Measurements from ENCODE around the gene CYGB. TPM values are rescaled to one million over a fixed set of nuclear protein-coding genes. Genes with fewer than 3 reads are reported as not detected.

The CYGB gene
- polyA plus RNA-seq, 1 donor (not counting 4 experiments of a cell fraction or from before 2014, with no cell fraction given) = 10.3 TPM

- H3K4me2 ChIP-seq (ENCODE audit: control insufficient read depth, extremely low read depth, insufficient read depth, low read depth, low read length) = peak overlapping the region; percentile 6
- H2AFZ ChIP-seq (ENCODE audit: control insufficient read depth, low read length) = peak overlapping the region; percentile 5
These were observed 6.6 kb downstream of the CYGB start for GRCh38 chr17:76530811-76531485.

GRCh38 chr17:76530095-76530723 is 7.3 kb downstream of the CYGB start:
- H3K9ac ChIP-seq (ENCODE audit: control insufficient read depth, extremely low read depth, insufficient read depth, low read length) = peak overlapping the region; percentile 75

More at GRCh38 chr17:76530811-76531485, 6.6 kb downstream of the CYGB start:
- Histone ChIP-seq H3K9ac (ENCODE audit: control insufficient read depth, extremely low read depth, insufficient read depth, low read length) (peak overlapping the region; percentile 75), H3K36me3 (ENCODE audit: control insufficient read depth in 2 of 2, extremely low read depth in 1 of 2, insufficient read depth in 2 of 2, low read length in 2 of 2) (no peaks in the 10 kb centered on the region), H3K27me3 (ENCODE audit: control insufficient read depth, extremely low read depth, insufficient read depth, low read length) (no peaks in the 10 kb centered on the region), H4K20me1 (ENCODE audit: control insufficient read depth, extremely low read depth, insufficient read depth, low read length) (no peaks in the 10 kb centered on the region), H3K4me3 (ENCODE audit: control insufficient read depth in 2 of 3, extremely low read depth in 1 of 3, insufficient read depth in 2 of 3, low read depth in 1 of 3, low read length in 3 of 3) (no peak overlapping the region), H3K27ac (ENCODE audit: control insufficient read depth, insufficient read depth, low read length) (peak overlapping the region; percentile 54), H3K9me3 (ENCODE audit: control insufficient read depth, low read depth, low read length) (no peaks in the 10 kb centered on the region), H3K79me2 (ENCODE audit: control insufficient read depth, insufficient read depth, low read length) (no peaks in the 10 kb centered on the region), H3K4me1 (ENCODE audit: control insufficient read depth, extremely low read depth, insufficient read depth, low read length) (peaks cover 53% of the 10 kb centered on the region), H3K9me1 (ENCODE audit: control insufficient read depth, extremely low read depth, insufficient read depth, low read length) (no peaks in the 10 kb centered on the region)
- TF ChIP-seq EZH2 (IDR thresholded peaks at IDR 0.05; ENCODE audit: low read length) (no peak), CTCF (optimal IDR thresholded peaks at IDR 0.05 in 1 of 3, IDR thresholded peaks at IDR 0.05 in 1 of 3, conservative IDR thresholded peaks at IDR 0.05 in 1 of 3; ENCODE audit: extremely low read depth in 1 of 3, insufficient read depth in 2 of 3, low read length in 3 of 3) (no peak)
- DNase-seq (ENCODE audit: low read depth, low spot score) (no peak), FAIRE-seq (no peak)
- dilution Hi-C loops (cut with MboI; ENCODE audit: extremely low pct_ligation_motif_present, low sequenced_read_pairs) = no loop called here

More at GRCh38 chr17:76530095-76530723, 7.3 kb downstream of the CYGB start:
- no peaks in the 10 kb centered on the region for H3K9me3 ChIP-seq (ENCODE audit: control insufficient read depth, low read depth, low read length)
- FAIRE-seq (no peak), DNase-seq (ENCODE audit: low read depth, low spot score) (no peak)
- peaks cover 50% of the 10 kb centered on the region for H3K4me1 ChIP-seq (ENCODE audit: control insufficient read depth, extremely low read depth, insufficient read depth, low read length)
- no peaks in the 10 kb centered on the region for H3K36me3 ChIP-seq (ENCODE audit: control insufficient read depth in 2 of 2, extremely low read depth in 1 of 2, insufficient read depth in 2 of 2, low read length in 2 of 2)
- H3K4me3 ChIP-seq (ENCODE audit: control insufficient read depth in 2 of 3, extremely low read depth in 1 of 3, insufficient read depth in 2 of 3, low read depth in 1 of 3, low read length in 3 of 3) = no peak overlapping the region
- peak overlapping the region; percentile 6 for H3K4me2 ChIP-seq (ENCODE audit: control insufficient read depth, extremely low read depth, insufficient read depth, low read depth, low read length)
- TF ChIP-seq CTCF (optimal IDR thresholded peaks at IDR 0.05 in 1 of 3, IDR thresholded peaks at IDR 0.05 in 1 of 3, conservative IDR thresholded peaks at IDR 0.05 in 1 of 3; ENCODE audit: extremely low read depth in 1 of 3, insufficient read depth in 2 of 3, low read length in 3 of 3) = no peak
- dilution Hi-C loops (cut with MboI; ENCODE audit: extremely low pct_ligation_motif_present, low sequenced_read_pairs) = no loop called here
- peak overlapping the region; percentile 54 for H3K27ac ChIP-seq (ENCODE audit: control insufficient read depth, insufficient read depth, low read length)
- no peaks in the 10 kb centered on the region for H3K9me1 ChIP-seq (ENCODE audit: control insufficient read depth, extremely low read depth, insufficient read depth, low read length)
- no peaks in the 10 kb centered on the region for H4K20me1 ChIP-seq (ENCODE audit: control insufficient read depth, extremely low read depth, insufficient read depth, low read length)
- no peaks in the 10 kb centered on the region for H3K79me2 ChIP-seq (ENCODE audit: control insufficient read depth, insufficient read depth, low read length)
- no peaks in the 10 kb centered on the region for H3K27me3 ChIP-seq (ENCODE audit: control insufficient read depth, extremely low read depth, insufficient read depth, low read length)
- peak overlapping the region; percentile 5 for H2AFZ ChIP-seq (ENCODE audit: control insufficient read depth, low read length)
